Adipose tissue (tissue), 3 donors: ENCODE measurements around the gene EPHB4. TPM values are rescaled to one million over a fixed set of nuclear protein-coding genes. Genes with fewer than 3 reads are reported as not detected.

Source experiments
- H3K27ac ChIP-seq: one replicate; pipeline ENCODE4 v1.5.1; 2013; ENCODE audit warnings: low read depth, low read length
- whole genome bisulfite sequencing, 3 donors: extraction: QIAGEN DNeasy Blood & Tissue Kit; methylation state at CpG; one replicate each; pipeline ENCODE4 v1.1.7; 2013; 5-methylcytosine and 5-hydroxymethylcytosine counted together
- polyA plus RNA-seq, 3 donors: library from polyadenylated mRNA; stranded (reverse); fragments of 200-250 nt; gene quantifications; one replicate each; pipeline ENCODE4 v1.2.3, GENCODE V29; 2013
- donor health status: healthy with polysubstance abuse.
- donor health status: Bipolar disorder and iron deficiency.
- donor health status: healthy.

The EPHB4 gene
- polyA plus RNA-seq, 3 donors: 22.2 to 37.5 (median 22.6) TPM

- WGBS, 3 donors: 17 to 54% (median 50%) methylated on average over 16 to 18 of the region's 18 CpGs
- H3K27ac ChIP-seq: no peak overlapping the region
These were observed 25.3 kb downstream of the EPHB4 start for GRCh38 chr7:100801833-100802568.

GRCh38 chr7:100799037-100799896 lies 28.1 kb downstream of the EPHB4 start:
- 12 to 21% (median 13%) methylated on average over 14 of the region's 14 CpGs for WGBS, 3 donors
- H3K27ac ChIP-seq: no peak overlapping the region

DNA sequence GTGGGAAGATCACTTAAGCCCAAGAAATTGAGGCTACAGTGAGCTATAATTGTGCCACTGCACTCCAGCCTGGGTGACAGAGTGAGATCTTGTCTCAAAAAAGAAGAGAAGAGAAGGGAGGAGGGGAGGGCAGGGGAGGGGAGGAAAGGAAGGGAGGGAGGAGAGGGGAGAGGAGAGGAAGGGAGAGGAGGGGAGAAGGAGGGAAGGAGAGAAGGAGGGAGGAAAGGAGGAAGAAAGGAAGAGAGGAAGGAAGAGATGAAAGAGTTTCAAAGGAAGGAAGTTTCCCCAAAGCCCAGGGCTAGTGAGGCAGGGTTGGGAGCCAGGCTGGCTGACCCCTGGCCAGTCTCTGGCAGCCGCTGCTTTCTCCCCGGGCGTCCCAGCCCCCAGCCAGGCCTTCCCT lies 32.6 kb downstream of the EPHB4 start:
- WGBS, 3 donors: 28 to 51% (median 35%) methylated on average over 2 to 3 of the region's 3 CpGs
- no peak overlapping the region for H3K27ac ChIP-seq

DNA sequence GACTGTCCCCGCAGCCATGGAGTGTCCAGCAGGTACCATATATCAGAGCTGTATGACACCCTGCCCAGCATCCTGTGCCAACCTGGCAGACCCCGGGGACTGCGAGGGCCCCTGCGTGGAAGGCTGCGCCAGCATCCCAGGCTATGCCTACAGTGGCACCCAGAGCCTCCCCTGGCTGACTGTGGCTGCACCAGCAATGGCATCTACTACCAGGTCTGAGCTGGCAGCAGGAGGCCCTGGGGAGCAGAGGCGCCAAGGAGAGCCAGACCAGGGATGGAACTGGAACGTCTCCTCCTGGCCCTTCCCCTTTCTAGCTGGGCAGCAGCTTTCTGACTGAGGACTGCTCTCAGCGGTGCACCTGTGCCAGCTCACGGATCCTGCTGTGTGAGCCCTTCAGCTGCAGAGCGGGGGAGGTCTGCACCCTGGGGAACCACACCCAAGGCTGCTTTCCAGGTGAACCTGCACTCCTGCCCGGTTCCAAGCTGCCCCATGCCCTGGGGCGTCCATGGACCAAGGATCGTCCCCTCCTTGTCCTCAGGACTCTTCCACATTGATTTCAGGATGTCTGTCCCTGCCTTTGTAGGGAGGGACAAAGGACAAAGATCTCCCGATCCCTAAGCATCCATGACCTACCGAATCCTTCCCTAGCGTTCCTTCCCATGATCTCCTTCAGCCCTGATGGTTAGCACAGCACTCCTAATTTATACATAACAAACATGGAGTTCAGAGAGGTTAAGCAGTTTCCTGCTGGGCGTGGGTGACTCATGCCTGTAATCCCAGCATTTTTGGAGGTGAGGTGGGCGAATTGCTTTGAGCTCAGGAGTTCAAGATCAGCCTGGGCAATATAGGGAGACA lies 33.3 kb downstream of the EPHB4 start:
- no peak overlapping the region for H3K27ac ChIP-seq
- 62 to 73% (median 62%) methylated on average over 17 to 18 of the region's 18 CpGs for WGBS, 3 donors

GRCh38 chr7:100791881-100792666 lies 35.2 kb downstream of the EPHB4 start:
- no peak overlapping the region for H3K27ac ChIP-seq
- 53 to 85% (median 82%) methylated on average over 24 to 26 of the region's 26 CpGs for WGBS, 3 donors

GRCh38 chr7:100789055-100789454 lies 38.3 kb downstream of the EPHB4 start:
- H3K27ac ChIP-seq: no peak overlapping the region
- WGBS, 3 donors: 46 to 60% (median 52%) methylated on average over 9 of the region's 9 CpGs

- no peak overlapping the region for H3K27ac ChIP-seq
- WGBS, 3 donors: 71 to 93% (median 88%) methylated on average over 1 of the region's 1 CpG
These were observed 41.0 kb downstream of the EPHB4 start for GRCh38 chr7:100786323-100786722.

DNA sequence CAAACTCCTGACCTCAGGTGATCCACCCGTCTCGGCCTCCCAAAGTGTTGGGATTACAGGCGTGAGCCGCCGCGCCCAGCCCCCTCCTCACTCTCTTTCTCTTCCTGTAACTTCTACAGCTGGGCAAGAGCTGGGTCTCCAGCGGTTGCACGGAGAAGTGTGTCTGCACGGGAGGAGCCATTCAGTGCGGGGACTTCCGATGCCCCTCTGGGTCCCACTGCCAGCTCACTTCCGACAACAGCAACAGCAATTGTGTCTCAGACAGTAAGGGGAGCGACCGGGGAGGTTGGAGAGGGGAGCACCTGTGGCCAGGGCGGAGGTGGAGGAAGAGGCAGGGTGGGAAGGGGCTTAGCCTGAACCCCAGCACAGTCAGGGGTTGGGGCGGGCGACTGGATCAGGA lies 41.4 kb downstream of the EPHB4 start:
- 26 to 53% (median 36%) methylated on average over 17 of the region's 17 CpGs for WGBS, 3 donors
- H3K27ac ChIP-seq: no peak overlapping the region

- WGBS, 3 donors: 94 to 100% (median 97%) methylated on average over 2 of the region's 2 CpGs
- no peak overlapping the region for H3K27ac ChIP-seq
These were observed 43.5 kb downstream of the EPHB4 start for GRCh38 chr7:100783804-100784203.

- H3K27ac ChIP-seq: no peak overlapping the region
- 57 to 61% (median 60%) methylated on average over 7 of the region's 7 CpGs for WGBS, 3 donors
These were observed 46.1 kb downstream of the EPHB4 start for GRCh38 chr7:100781255-100781654.

DNA sequence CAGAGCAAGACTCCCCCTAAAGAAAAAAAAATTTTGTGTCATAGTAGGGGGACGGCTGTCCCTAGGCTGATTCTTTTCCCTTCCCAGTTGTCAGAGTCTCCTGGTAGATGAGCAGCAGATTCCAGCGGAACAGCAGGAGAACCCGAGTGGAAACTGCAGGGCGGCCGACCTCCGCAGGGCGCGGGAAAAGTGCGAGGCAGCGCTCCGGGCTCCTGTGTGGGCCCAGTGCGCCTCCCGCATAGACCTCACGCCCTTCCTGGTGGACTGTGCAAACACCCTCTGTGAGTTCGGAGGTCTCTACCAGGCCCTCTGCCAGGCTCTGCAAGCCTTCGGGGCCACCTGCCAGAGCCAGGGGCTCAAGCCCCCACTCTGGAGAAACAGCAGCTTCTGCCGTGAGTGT lies 48.0 kb downstream of the EPHB4 start:
- WGBS, 3 donors: 53 to 63% (median 56%) methylated on average over 16 to 17 of the region's 17 CpGs
- no peak overlapping the region for H3K27ac ChIP-seq

GRCh38 chr7:100778061-100778621 lies 49.2 kb downstream of the EPHB4 start:
- no peak overlapping the region for H3K27ac ChIP-seq
- WGBS, 3 donors: 78 to 84% (median 83%) methylated on average over 6 of the region's 6 CpGs

GRCh38 chr7:100773491-100773890 lies 53.8 kb downstream of the EPHB4 start:
- 81 to 90% (median 82%) methylated on average over 9 of the region's 9 CpGs for WGBS, 3 donors
- H3K27ac ChIP-seq: no peak overlapping the region

DNA sequence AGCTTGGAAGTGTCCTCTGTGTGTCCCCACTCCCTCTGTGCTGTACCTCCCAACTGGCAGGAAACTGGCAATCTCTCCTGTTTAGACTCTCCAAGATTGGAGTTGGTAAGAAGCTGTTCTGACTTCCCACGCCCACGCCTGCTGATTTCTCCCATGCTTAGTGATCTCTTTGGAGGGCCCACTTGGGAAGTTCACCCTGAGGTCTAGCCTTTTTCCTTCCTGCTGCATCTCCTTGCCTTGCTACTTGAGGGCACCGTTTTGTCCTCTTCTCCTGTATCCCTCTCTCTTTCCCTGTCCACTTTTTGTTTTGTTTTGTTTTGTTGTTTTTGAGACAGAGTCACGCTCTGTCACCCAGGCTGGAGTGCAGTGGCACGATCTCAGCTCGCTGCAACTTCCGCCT lies 58.5 kb downstream of the EPHB4 start:
- no peak overlapping the region for H3K27ac ChIP-seq
- 80 to 87% (median 84%) methylated on average over 7 of the region's 7 CpGs for WGBS, 3 donors

DNA sequence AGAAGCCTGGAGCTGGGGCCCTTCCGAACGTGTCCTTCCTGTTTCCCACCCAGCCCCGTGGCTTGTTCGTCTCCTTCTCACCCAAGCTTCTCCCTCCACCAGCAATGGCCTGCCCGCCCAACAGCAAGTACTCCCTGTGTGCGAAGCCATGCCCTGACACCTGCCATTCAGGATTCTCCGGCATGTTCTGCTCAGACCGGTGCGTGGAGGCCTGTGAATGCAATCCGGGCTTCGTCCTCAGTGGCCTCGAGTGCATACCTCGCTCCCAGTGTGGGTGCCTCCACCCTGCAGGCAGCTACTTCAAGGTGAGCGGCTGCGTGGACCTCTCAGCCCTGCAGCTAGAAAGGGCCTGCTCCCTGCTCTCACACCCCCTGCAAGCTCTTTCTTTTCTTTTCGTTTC lies 62.1 kb downstream of the EPHB4 start:
- no peak overlapping the region for H3K27ac ChIP-seq
- WGBS, 3 donors: 75 to 80% (median 76%) methylated on average over 16 of the region's 16 CpGs

DNA sequence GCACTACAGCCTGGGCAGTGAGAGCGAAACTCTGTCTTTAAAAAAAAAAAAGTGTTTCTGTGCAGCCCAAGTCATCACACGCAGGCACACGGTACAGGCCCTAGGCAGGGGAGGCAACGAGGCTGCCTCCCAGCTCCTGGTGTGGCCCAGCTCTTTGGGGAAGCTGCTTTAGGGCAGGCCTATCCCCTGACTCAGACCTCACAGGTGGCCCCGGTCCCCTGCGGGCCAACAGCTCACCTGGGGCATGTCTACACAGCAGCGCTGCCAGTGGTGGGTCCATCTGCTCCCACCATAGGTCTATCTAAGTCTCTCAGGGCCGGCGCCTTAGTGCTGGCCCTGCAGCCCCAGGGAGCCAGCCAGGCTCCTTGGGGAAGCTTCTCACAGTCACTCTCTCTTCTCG lies 62.5 kb downstream of the EPHB4 start:
- H3K27ac ChIP-seq: no peak overlapping the region
- WGBS, 3 donors: 69 to 75% (median 74%) methylated on average over 10 of the region's 10 CpGs

GRCh38 chr7:100763556-100764140 lies 63.7 kb downstream of the EPHB4 start:
- 58 to 74% (median 66%) methylated on average over 14 of the region's 14 CpGs for WGBS, 3 donors
- no peak overlapping the region for H3K27ac ChIP-seq
